ENCODE results near the gene EXOSC2.

Gene EXOSC2

GRCh38 chr9:130696996-130697395 lies 3.4 kb downstream of the EXOSC2 start:
- no peak for DNase-seq (ENCODE audit: low spot score)

DNA sequence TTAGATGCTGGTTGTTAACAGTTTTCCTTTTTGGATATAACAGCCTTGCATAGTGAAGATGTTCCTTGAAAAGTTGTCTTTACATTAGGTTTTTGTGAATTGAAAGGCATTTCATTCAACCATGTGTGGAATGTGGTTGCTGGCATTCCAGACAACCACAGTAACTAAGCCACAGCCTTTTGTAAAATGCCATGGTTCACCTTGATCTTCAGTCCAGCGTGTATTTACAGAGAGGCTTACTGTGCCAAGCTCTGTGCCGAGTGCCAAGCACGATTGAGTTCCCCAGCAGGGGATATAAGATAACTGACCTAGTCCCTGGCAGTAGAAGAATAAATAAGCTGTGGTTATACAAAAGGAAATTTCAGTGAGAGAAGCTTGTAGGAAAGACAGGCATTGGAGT lies 4.9 kb downstream of the EXOSC2 start:
- no peak for DNase-seq (ENCODE audit: low spot score)

DNA sequence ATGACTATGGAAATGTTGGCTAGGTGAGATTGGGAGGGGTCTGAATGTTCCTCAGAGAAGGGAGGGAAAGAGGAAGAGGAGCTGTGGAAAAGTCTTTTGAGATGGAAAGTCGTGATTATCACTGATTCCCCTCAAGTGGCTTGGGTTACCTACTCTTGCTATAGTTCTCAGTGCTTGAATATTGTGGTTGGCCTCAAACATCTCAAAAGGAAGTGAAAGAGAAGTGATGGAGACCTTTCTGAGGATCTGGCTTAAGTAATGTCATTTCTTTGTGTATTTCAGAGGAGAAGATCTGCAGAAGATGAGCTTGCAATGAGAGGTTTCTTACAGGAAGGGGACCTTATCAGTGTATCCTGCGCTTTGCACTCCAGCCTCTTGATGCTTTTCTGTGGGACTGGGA lies 5.5 kb downstream of the EXOSC2 start:
- DNase-seq (ENCODE audit: low spot score): no peak

GRCh38 chr9:130701059-130702022 lies 7.8 kb downstream of the EXOSC2 start:
- peak; percentile 86 for DNase-seq (ENCODE audit: low spot score)

- no peak for DNase-seq (ENCODE audit: low spot score)
Measured at GRCh38 chr9:130703501-130703900, 9.9 kb downstream of the EXOSC2 start.

- peak; percentile 57 for DNase-seq (ENCODE audit: low spot score)
Measured at GRCh38 chr9:130707225-130707976, 13.8 kb downstream of the EXOSC2 start.

- DNase-seq (ENCODE audit: low spot score): no peak
Measured at GRCh38 chr9:130710822-130711352, 17.3 kb downstream of the EXOSC2 start.

- no peak for DNase-seq (ENCODE audit: low spot score)
Measured at GRCh38 chr9:130711469-130711868, 17.9 kb downstream of the EXOSC2 start.

- peak; percentile 95 for DNase-seq (ENCODE audit: low spot score)
Measured at GRCh38 chr9:130712564-130713285, 19.1 kb downstream of the EXOSC2 start.

DNA sequence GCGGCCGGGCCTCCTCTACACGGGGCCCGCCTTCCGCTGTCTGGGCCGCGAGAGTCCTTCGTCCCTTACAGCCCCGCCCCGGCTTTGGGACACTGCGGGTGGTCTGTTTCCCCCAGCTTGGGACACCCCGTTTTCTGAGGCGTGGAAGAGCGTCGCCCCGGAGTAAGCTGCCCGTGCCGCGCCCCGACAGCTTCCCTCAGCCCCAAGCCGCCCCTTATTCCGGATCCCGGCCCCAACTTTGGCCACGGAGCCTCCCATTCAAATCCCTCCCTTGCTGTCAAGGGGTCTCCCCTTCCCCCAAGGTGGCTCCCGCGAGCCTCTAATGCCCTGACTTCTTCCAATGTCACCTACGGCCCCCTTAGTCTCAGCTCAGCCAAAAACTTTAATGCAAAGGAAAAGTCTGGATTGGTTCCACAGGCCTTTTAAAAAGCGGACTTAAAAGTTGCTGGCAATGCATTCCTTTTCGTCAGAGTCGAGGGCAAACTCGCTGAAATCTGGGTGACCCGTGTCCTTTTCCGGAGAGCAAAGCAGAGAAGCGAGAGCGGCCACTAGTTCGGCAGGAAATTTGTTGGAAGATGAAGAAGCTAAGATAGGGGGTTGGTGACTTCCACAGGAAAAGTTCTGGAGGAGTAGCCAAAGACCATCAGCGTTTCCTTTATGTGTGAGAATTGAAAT lies 19.8 kb downstream of the EXOSC2 start:
- DNase-seq (ENCODE audit: low spot score): no peak

GRCh38 chr9:130714586-130715110 lies 21.1 kb downstream of the EXOSC2 start:
- DNase-seq (ENCODE audit: low spot score): no peak

DNA sequence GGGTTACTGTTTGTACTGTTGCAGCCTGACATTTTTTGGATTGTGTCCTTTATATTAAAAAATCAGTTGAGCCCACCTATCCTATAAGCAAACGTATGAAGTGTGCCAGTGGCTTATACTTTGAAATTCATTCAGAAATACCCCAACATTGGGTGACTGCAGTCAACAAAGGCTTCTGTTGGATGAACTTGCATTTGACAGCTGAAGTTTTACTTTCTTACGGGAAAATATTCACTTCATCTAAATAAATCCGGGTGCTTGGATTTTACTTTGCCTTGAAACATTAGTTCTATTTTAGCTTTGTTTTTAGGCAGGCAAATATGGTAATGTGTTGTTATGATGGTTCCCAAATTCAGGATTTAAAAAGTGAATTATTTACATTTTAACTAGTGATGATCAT lies 21.7 kb downstream of the EXOSC2 start:
- DNase-seq (ENCODE audit: low spot score): no peak

DNA sequence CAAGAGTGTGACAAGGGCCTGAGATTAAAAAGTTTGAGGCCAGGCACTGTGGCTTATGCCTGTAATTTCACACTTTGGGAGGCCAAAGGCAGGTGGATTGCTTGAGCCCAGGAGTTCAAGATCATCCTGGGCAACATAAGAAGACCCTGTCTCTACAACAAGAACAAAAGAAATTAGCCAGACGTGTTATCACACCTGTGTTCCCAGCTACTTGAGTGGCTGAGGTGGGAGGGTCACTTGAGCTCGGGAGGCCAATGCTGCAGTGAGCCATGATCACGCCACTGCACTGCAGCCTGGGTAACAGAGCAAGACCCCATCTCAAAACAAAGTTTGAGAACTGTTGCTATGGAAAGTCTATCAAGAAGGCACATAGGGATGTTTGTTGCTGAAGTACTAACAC lies 25.0 kb downstream of the EXOSC2 start:
- DNase-seq (ENCODE audit: low spot score): no peak

- DNase-seq (ENCODE audit: low spot score): no peak
Measured at GRCh38 chr9:130720762-130721161, 27.2 kb downstream of the EXOSC2 start.

DNA sequence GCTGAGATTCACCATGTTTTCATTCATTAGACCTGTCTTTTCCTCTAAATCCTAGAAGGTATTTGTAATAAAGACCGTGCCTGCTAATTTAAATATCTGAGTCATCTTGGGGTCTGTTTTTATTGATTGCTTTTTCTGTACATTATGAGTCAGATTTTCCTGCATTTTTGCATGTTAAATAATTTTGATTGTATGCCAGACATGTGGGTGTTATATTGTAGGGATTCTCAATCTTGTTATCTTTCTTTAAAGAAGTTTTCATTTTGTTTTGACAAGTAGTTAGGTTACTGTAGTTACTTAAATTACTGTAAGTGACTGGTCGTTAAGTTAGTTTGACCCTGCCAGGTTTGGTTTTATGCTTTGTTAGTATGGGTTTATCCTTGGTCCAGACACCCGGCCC lies 35.1 kb downstream of the EXOSC2 start:
- DNase-seq (ENCODE audit: low spot score): no peak

- no peak for DNase-seq (ENCODE audit: low spot score)
Measured at GRCh38 chr9:130729145-130729544, 35.6 kb downstream of the EXOSC2 start.

DNA sequence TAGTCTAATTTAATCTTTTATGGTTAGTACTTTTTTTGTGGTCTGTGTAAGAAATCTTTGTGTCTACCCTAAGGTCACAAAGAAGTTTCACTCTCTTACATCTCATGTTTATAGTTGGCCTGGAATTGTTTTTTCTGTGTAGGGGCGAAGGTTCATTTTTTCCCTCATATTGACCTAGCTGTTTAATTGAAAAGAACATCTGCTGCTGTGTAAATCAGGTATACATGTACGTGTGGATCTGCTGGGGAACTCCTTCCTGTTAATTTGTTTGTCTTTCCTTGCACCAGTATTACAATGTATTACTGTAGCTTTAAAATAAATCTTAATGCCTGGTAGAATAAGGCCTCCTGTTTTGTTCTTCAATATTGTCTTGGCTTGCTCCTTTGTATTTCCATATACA lies 37.8 kb downstream of the EXOSC2 start:
- DNase-seq (ENCODE audit: low spot score): no peak

DNA sequence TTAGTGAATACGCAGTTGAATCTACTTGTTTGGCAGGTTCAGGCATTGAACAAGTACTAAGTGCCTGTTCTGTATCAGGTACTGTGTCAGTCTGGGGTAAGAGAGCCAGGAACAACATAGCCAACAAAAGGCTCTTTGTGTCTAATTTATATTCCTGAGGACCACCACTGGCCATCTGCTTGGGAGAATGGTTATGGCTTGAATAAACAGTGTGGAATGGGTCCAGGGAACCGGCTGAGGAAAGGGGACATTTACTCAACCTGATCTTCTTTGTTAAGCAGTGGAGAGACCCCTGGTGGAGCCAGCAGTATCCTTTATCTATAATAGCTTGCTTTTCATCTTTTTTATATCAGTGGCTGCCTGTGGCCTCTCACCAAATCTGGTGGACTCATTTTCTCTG lies 38.6 kb downstream of the EXOSC2 start:
- peak; percentile 46 for DNase-seq (ENCODE audit: low spot score)

GRCh38 chr9:130732793-130733221 lies 39.2 kb downstream of the EXOSC2 start:
- DNase-seq (ENCODE audit: low spot score): no peak

DNA sequence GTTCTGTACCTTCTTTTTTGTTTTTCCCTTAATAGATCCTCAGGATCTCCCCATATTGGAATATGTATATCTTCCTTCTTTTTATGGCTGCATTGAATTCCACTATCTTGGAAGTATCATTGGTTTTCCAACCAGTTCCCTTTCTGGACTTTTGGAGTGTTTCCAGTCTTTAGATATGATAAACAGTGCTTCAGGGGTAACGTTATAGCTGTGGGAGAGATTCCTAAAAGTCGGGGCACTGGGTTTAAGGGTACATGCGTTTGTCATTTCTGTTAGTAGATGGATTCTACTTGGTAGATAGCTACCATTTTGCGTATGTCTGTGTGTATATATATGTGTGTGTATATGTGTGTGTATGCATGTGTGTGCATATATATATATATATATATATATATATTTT lies 42.0 kb downstream of the EXOSC2 start:
- no peak for DNase-seq (ENCODE audit: low spot score)

DNA sequence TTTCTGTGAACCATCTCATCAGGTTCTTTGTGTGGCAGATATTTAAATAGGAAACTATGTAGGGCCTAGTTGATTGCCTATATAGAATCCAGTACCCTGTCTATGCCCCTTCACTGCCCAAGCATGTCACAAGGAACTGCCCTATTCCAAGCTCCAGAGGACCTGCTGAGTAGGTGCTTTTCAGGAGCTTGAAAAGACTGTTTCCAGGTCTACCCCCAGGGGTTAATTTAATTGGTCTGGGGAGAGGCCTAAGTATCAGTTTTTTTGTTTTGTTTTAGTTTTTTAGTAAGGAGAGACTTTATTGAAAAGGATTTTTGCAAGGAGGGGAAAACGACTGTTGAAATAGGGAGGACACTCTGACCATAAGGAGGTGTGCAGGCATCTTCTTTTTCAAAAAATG lies 43.3 kb downstream of the EXOSC2 start:
- no peak for DNase-seq (ENCODE audit: low spot score)
